H4 (cell line): ENCODE results near the gene ALCAM. TPM values are rescaled to one million over a fixed set of nuclear protein-coding genes. Genes with fewer than 3 reads are reported as not detected.

Source experiments
- DNase-seq: peaks from one replicate; pipeline ENCODE4 v3.0.0-alpha.2; 2015; ENCODE audit warnings: low spot score
- total RNA-seq: library from RNA; depleted of rRNA; stranded (reverse); fragments of >200 nt; shearing (Covaris generic); gene quantifications from 2 replicates; pipeline ENCODE4 v1.2.3, GENCODE V29; 2014

ALCAM gene
- total RNA-seq, 1 experiment from 2014 or later: 88.4 TPM

- no peak for DNase-seq
These were observed 123.3 kb downstream of the ALCAM start for GRCh38 chr3:105490045-105490444.

- no peak for DNase-seq
These were observed 126.7 kb downstream of the ALCAM start for GRCh38 chr3:105493305-105493892.

- DNase-seq: no peak
These were observed 128.3 kb downstream of the ALCAM start for GRCh38 chr3:105495021-105495420.

GRCh38 chr3:105496343-105496742 is 129.6 kb downstream of the ALCAM start:
- DNase-seq: no peak

GRCh38 chr3:105497386-105497785 is 130.7 kb downstream of the ALCAM start:
- no peak for DNase-seq

- no peak for DNase-seq
These were observed 133.3 kb downstream of the ALCAM start for GRCh38 chr3:105499961-105500360.

GRCh38 chr3:105502333-105502732 is 135.6 kb downstream of the ALCAM start:
- DNase-seq: no peak

GRCh38 chr3:105503191-105503593 is 136.5 kb downstream of the ALCAM start:
- DNase-seq: no peak

- DNase-seq: no peak
These were observed 137.8 kb downstream of the ALCAM start for GRCh38 chr3:105504440-105504951.

- DNase-seq: no peak
These were observed 138.5 kb downstream of the ALCAM start for GRCh38 chr3:105505170-105505569.

GRCh38 chr3:105511031-105511430 is 144.3 kb downstream of the ALCAM start:
- DNase-seq: no peak

- DNase-seq: no peak
These were observed 145.4 kb downstream of the ALCAM start for GRCh38 chr3:105512061-105512460.

- peak; percentile 7 for DNase-seq
These were observed 146.3 kb downstream of the ALCAM start for GRCh38 chr3:105513042-105513441.

- no peak for DNase-seq
These were observed 147.2 kb downstream of the ALCAM start for GRCh38 chr3:105513886-105514285.

- DNase-seq: no peak
These were observed 148.7 kb downstream of the ALCAM start for GRCh38 chr3:105515372-105515771.

GRCh38 chr3:105516972-105517371 is 150.3 kb downstream of the ALCAM start:
- DNase-seq: no peak

GRCh38 chr3:105518203-105518602 is 151.5 kb downstream of the ALCAM start:
- DNase-seq: no peak

- DNase-seq: peak; percentile 47
These were observed 152.2 kb downstream of the ALCAM start for GRCh38 chr3:105518806-105519418.

- no peak for DNase-seq
These were observed 155.1 kb downstream of the ALCAM start for GRCh38 chr3:105521770-105522169.

- DNase-seq: no peak
These were observed 156.8 kb downstream of the ALCAM start for GRCh38 chr3:105523501-105523900.

GRCh38 chr3:105525531-105525930 is 158.8 kb downstream of the ALCAM start:
- DNase-seq: no peak

GRCh38 chr3:105526360-105527111 is 159.8 kb downstream of the ALCAM start:
- DNase-seq: no peak

GRCh38 chr3:105527535-105527934 is 160.8 kb downstream of the ALCAM start:
- no peak for DNase-seq
